Calu3 (cell line): ENCODE results near the gene SPON2. TPM values are rescaled to one million over a fixed set of nuclear protein-coding genes. Genes with fewer than 3 reads are reported as not detected.

Experiments used
- BruUV-seq: library from RNA; stranded (reverse); fragments of 400-500 nt; replicated peaks from 2 replicates; lab custom pipeline; 2021; lab: Mats Ljungman, UMichigan
- CTCF ChIA-PET: fragments of 300-600 bp; sonication (Branson Sonifier 250); formaldehyde crosslinking; loops from one replicate; lab custom pipeline; 2022; ENCODE audit warnings: antibody characterized with exemption; lab: Charles Lee
- DNase-seq: peaks from one replicate; pipeline ENCODE4 v3.0.0; 2022
- H3K27ac Mint-ChIP-seq: one replicate; pipeline ENCODE4 v1.8.0; 2022; ENCODE audit warnings: mixed read lengths; ENCODE audit not compliant: unreplicated experiment
- H3K27me3 Mint-ChIP-seq: one replicate; pipeline ENCODE4 v1.8.0; 2022; ENCODE audit warnings: mixed read lengths; ENCODE audit not compliant: unreplicated experiment
- H3K36me3 Mint-ChIP-seq: one replicate; pipeline ENCODE4 v1.8.0; 2022; ENCODE audit warnings: mild to moderate bottlenecking, moderate library complexity, mixed read lengths; ENCODE audit not compliant: insufficient read depth, unreplicated experiment
- H3K4me1 Mint-ChIP-seq: one replicate; pipeline ENCODE4 v1.8.0; 2022; ENCODE audit warnings: mild to moderate bottlenecking, low read depth, mixed read lengths; ENCODE audit not compliant: unreplicated experiment
- H3K4me3 Mint-ChIP-seq: one replicate; pipeline ENCODE4 v1.8.0; 2022; ENCODE audit warnings: mild to moderate bottlenecking, low read depth, moderate library complexity, mixed read lengths; ENCODE audit not compliant: unreplicated experiment
- H3K9me3 Mint-ChIP-seq: one replicate; pipeline ENCODE4 v1.8.0; 2022; ENCODE audit warnings: low read depth, mixed read lengths; ENCODE audit not compliant: unreplicated experiment
- CTCF ChIP-seq: fragments of 200-600 bp; IDR thresholded peaks from one replicate; pipeline ENCODE4 v1.8.0; 2022; ENCODE audit warnings: antibody characterized with exemption; ENCODE audit not compliant: unreplicated experiment
- intact Hi-C: fragments of 100-400 bp; cut with micrococcal nuclease; formaldehyde crosslinking; loops from one replicate; pipeline ENCODE4 v1.10.0; 2022; ENCODE audit not compliant: unreplicated experiment
- total RNA-seq: library from RNA; stranded (reverse); gene quantifications from 2 replicates; pipeline ENCODE4 v1.2.3, GENCODE V29; 2022

Gene SPON2
- total RNA-seq, 1 experiment from 2014 or later: 2.2 TPM

- intact Hi-C loops: no loop called here
- H3K4me1 Mint-ChIP-seq: no peaks in the 10 kb centered on the region
- BruUV-seq: no TSS peak
- CTCF ChIA-PET: no interaction called here
- DNase-seq: no peak
- no peaks in the 10 kb centered on the region for H3K9me3 Mint-ChIP-seq
- no peak overlapping the region for H3K27ac Mint-ChIP-seq
- H3K4me3 Mint-ChIP-seq: no peak overlapping the region
- H3K27me3 Mint-ChIP-seq: no peaks in the 10 kb centered on the region
- TF ChIP-seq CTCF: no peak
- no peaks in the 10 kb centered on the region for H3K36me3 Mint-ChIP-seq
These were observed 25.9 kb upstream of the SPON2 start for GRCh38 chr4:1198098-1198844.

DNA sequence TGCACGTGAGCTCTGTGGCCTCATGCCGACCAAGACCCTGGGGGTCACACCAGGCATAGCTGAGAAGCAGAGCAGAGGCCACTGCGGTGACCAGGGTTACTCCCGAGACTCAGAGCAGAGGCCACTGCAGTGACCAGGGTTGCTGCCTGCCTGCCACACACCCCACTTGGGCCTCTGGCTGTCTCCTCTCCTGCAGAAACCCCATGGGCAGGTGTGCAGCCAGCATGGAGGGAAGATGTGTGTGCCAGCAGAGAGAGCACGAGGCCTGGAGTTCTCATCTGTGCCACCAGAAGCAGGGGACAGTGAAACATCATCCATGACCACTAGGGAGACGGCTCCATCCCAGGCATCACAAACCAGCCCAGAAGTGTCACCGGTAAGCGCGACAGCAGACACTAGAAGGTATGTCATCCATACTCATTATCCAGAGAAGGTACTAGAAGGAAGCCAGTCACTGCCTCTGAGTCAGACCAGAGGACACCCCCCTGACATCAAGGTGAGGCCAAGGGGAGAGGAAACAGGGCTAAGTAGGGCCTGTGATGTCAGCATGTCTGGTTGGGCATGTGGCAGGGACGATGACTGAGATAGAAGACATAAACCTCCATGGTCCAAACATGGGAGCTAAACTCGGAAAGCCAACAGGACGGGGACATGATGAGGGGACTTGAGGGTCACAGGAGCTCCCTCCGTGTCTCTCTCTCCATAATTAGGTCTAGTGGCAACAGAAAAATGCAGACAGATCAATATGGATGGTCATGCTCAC, 24.2 kb upstream of the SPON2 start:
- DNase-seq: no peak
- intact Hi-C loops: no loop called here
- H3K4me3 Mint-ChIP-seq: no peak overlapping the region
- no peak for TF ChIP-seq CTCF
- H3K4me1 Mint-ChIP-seq: no peaks in the 10 kb centered on the region
- no peaks in the 10 kb centered on the region for H3K27me3 Mint-ChIP-seq
- CTCF ChIA-PET: no interaction called here
- no peaks in the 10 kb centered on the region for H3K9me3 Mint-ChIP-seq
- no peak overlapping the region for H3K27ac Mint-ChIP-seq
- H3K36me3 Mint-ChIP-seq: no peaks in the 10 kb centered on the region
- no TSS peak for BruUV-seq

DNA sequence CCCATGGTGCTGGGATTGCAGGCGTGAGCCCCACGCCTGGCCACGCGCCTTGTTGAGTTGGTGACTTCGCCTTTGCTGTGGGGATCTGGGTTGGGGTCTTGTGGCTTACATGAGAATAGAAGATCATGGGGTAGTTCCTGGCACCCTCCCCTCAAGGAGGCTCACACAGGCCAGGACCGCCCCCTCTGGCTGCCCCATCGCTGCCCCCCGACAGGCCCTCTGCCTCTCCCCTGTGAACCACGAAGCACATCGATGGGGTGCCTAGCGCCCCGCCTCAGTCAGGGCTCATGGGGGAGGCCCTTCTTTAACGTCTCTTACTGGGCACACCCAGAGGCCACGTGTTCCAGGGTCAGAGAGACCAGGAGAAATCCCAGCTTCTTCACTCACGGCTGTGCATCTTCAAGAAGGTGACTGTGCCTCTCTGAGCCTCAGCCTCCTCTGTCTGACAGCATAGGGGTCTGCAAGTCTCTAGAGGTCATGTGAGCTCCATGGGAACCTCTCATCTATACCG, 23.6 kb upstream of the SPON2 start:
- intact Hi-C loops: no loop called here
- Mint-ChIP-seq H3K9me3 (no peaks in the 10 kb centered on the region), H3K36me3 (no peaks in the 10 kb centered on the region), H3K27me3 (no peaks in the 10 kb centered on the region), H3K4me1 (no peaks in the 10 kb centered on the region), H3K27ac (no peak overlapping the region), H3K4me3 (no peak overlapping the region)
- DNase-seq: no peak
- no peak for TF ChIP-seq CTCF
- CTCF ChIA-PET: no interaction called here
- BruUV-seq: no TSS peak

DNA sequence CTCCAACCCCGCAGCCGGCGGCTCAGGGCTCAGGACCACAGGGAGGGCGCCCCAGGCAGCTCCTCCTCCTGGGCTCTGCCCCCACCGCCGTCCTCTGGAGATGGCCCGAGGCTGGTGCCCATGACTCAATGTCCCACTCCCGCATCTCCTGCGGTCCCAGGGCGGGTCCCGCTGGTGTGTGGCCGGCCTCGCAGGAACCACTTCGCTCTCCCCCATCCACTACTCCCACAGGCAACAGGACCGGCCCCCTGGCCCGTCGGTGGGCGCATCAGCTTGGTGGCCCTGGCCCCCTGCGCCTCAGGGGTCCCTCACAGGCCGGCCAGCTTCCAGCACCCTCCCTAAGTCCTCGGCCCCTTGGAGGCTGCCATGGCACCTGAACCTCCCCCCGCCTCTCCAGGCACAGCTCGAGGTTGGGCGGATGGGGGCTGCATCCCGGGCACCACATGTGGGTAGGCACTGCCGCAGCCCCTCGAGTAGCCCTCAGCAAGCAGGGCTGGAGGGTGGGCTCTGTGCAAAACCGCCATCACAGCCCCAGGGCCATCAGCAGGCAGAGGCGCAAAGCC, 22.8 kb upstream of the SPON2 start:
- no peak for TF ChIP-seq CTCF
- no peak overlapping the region for H3K27ac Mint-ChIP-seq
- no peaks in the 10 kb centered on the region for H3K27me3 Mint-ChIP-seq
- no peaks in the 10 kb centered on the region for H3K36me3 Mint-ChIP-seq
- DNase-seq: no peak
- no TSS peak for BruUV-seq
- no peak overlapping the region for H3K4me3 Mint-ChIP-seq
- CTCF ChIA-PET: no interaction called here
- intact Hi-C loops: no loop called here
- H3K4me1 Mint-ChIP-seq: no peaks in the 10 kb centered on the region
- H3K9me3 Mint-ChIP-seq: no peaks in the 10 kb centered on the region
